Measurements from ENCODE around the gene LRP8. TPM values are rescaled to one million over a fixed set of nuclear protein-coding genes. Genes with fewer than 3 reads are reported as not detected.

LRP8 gene
- total RNA-seq, 1 donor from 2014 or later: 16.5 TPM

- H3K9me3 Mint-ChIP-seq: no peaks in the 10 kb centered on the region
- H3K27me3 Mint-ChIP-seq: no peaks in the 10 kb centered on the region
- no peak overlapping the region for H3K4me3 Mint-ChIP-seq
- H3K36me3 Mint-ChIP-seq: no peaks in the 10 kb centered on the region
- no peak for TF ChIP-seq CTCF (conservative IDR thresholded peaks at IDR 0.05)
- peaks cover 4% of the 10 kb centered on the region for H3K4me1 Mint-ChIP-seq (ENCODE audit: unreplicated experiment)
- peak; percentile 47 for DNase-seq (ENCODE audit: extremely low spot score, unreplicated experiment)
- no peak overlapping the region for H3K27ac Mint-ChIP-seq
These were observed 37.7 kb upstream of the LRP8 start for GRCh38 chr1:53365437-53366063.

GRCh38 chr1:53362851-53363642 lies 35.2 kb upstream of the LRP8 start:
- Mint-ChIP-seq H3K4me1 (ENCODE audit: unreplicated experiment) (peaks cover 4% of the 10 kb centered on the region), H3K27me3 (no peaks in the 10 kb centered on the region), H3K27ac (peak overlapping the region; percentile 54), H3K36me3 (no peaks in the 10 kb centered on the region), H3K4me3 (no peak overlapping the region), H3K9me3 (no peaks in the 10 kb centered on the region)
- TF ChIP-seq CTCF (conservative IDR thresholded peaks at IDR 0.05): no peak
- peak; percentile 44 for DNase-seq (ENCODE audit: extremely low spot score, unreplicated experiment)

GRCh38 chr1:53362270-53362669 lies 34.4 kb upstream of the LRP8 start:
- no peaks in the 10 kb centered on the region for H3K36me3 Mint-ChIP-seq
- H3K27me3 Mint-ChIP-seq: no peaks in the 10 kb centered on the region
- H3K4me1 Mint-ChIP-seq (ENCODE audit: unreplicated experiment): peaks cover 4% of the 10 kb centered on the region
- peak; percentile 54 for DNase-seq (ENCODE audit: extremely low spot score, unreplicated experiment)
- H3K9me3 Mint-ChIP-seq: no peaks in the 10 kb centered on the region
- TF ChIP-seq CTCF (conservative IDR thresholded peaks at IDR 0.05): no peak
- no peak overlapping the region for H3K4me3 Mint-ChIP-seq
- peak overlapping the region; percentile 54 for H3K27ac Mint-ChIP-seq

- DNase-seq (ENCODE audit: extremely low spot score, unreplicated experiment): peak; percentile 27
- peaks cover 3% of the 10 kb centered on the region for H3K27me3 Mint-ChIP-seq
- TF ChIP-seq CTCF (conservative IDR thresholded peaks at IDR 0.05): no peak
- peaks cover 4% of the 10 kb centered on the region for H3K36me3 Mint-ChIP-seq
- no peak overlapping the region for H3K4me3 Mint-ChIP-seq
- no peak overlapping the region for H3K27ac Mint-ChIP-seq
- H3K4me1 Mint-ChIP-seq (ENCODE audit: unreplicated experiment): peaks cover 4% of the 10 kb centered on the region
- peaks cover 5% of the 10 kb centered on the region for H3K9me3 Mint-ChIP-seq
These were observed 33.7 kb upstream of the LRP8 start for GRCh38 chr1:53361541-53361961.

GRCh38 chr1:53359934-53360276 lies 32.0 kb upstream of the LRP8 start:
- peaks cover 3% of the 10 kb centered on the region for H3K27me3 Mint-ChIP-seq

More at GRCh38 chr1:53359934-53360276, 32.0 kb upstream of the LRP8 start:
- no peak for TF ChIP-seq CTCF (conservative IDR thresholded peaks at IDR 0.05)
- peak; percentile 20 for DNase-seq (ENCODE audit: extremely low spot score, unreplicated experiment)
- Mint-ChIP-seq H3K36me3 (peaks cover 4% of the 10 kb centered on the region), H3K4me3 (no peak overlapping the region), H3K27ac (no peak overlapping the region), H3K9me3 (peaks cover 5% of the 10 kb centered on the region), H3K4me1 (ENCODE audit: unreplicated experiment) (no peaks in the 10 kb centered on the region)
